HepG2 (cell line): ENCODE measurements around the gene SINHCAF. TPM values are rescaled to one million over a fixed set of nuclear protein-coding genes. Genes with fewer than 3 reads are reported as not detected.
A peak's percentile ranks its signal among the peaks of the same experiment; 100 is the strongest.

Experiments
- ATAC-seq: fragments of 200-7000 bp; cut with Tn5 transposase; 3 replicates; pipeline ENCODE4 v1.9.1; 2020; ENCODE audit warnings: mild to moderate bottlenecking, moderate library complexity
- BruUV-seq: library from RNA; stranded (reverse); fragments of 400-500 nt; replicated peaks from 2 replicates; lab custom pipeline; 2021; lab: Mats Ljungman, UMichigan
- CTCF ChIA-PET: fragments of 300-600 bp; formaldehyde crosslinking; extraction: SDS; loops from one replicate; lab custom pipeline; 2021; ENCODE audit warnings: low total read pairs, inconsistent platforms, low intra/inter-chr PET ratio; lab: Yijun Ruan, JAX
- POLR2A ChIA-PET: fragments of 350-600 bp; sonication (Branson Sonifier 250); formaldehyde crosslinking; loops from one replicate; lab custom pipeline; 2020; ENCODE audit warnings: antibody characterized with exemption, inconsistent platforms; lab: Yijun Ruan, JAX
- DNase-seq: peaks from one replicate; pipeline ENCODE4 v3.0.0-alpha.2; 2015; ENCODE audit warnings: low spot score
- FAIRE-seq: peaks from 3 replicates; lab custom pipeline; 2011; peaks lifted over from hg19 to GRCh38; lab: Jason Lieb, UNC
- H2AFZ ChIP-seq: one replicate; pipeline ENCODE4 v1.6.1; 2011; ENCODE audit warnings: low read length, inconsistent platforms
- H3K27ac ChIP-seq: fragments of 300-600 bp; 3 replicates; pipeline ENCODE4 v1.8.0; 2011; ENCODE audit warnings: mixed run types, mild to moderate bottlenecking, mixed read lengths, low read length, inconsistent platforms; ENCODE audit not compliant: insufficient read depth; ENCODE audit errors: extremely low read length
- H3K27me3 ChIP-seq, 2 experiments: fragments of 200-600 bp in 1 of 2; 2 replicates in 1 of 2; 3 replicates in 1 of 2; pipeline versions ENCODE4 v1.6.0 to v1.8.0; 2011; ENCODE audit warnings: low read length in 2 of 2, mild to moderate bottlenecking in 2 of 2, moderate library complexity in 2 of 2, inconsistent platforms in 1 of 2; ENCODE audit not compliant: insufficient read depth in 2 of 2, control insufficient read depth in 1 of 2
- H3K36me3 ChIP-seq, 2 experiments: fragments of 200-600 bp in 1 of 2; replicated peaks in 1 of 2; 2 replicates in 1 of 2; 3 replicates in 1 of 2; pipeline versions ENCODE4 v1.5.1 to v1.8.0; 2011; ENCODE audit warnings: low read length in 2 of 2, inconsistent platforms in 1 of 2; ENCODE audit not compliant: insufficient read depth in 2 of 2, control insufficient read depth in 1 of 2
- H3K4me1 ChIP-seq: 2 replicates; pipeline ENCODE4 v1.5.1; 2012; ENCODE audit warnings: low read length, inconsistent platforms; ENCODE audit not compliant: insufficient read depth
- H3K4me2 ChIP-seq: 2 replicates; pipeline ENCODE4 v1.6.0; 2011; ENCODE audit warnings: low read depth, low read length, inconsistent platforms
- H3K4me3 ChIP-seq, 3 experiments: fragments of 200-600 bp in 1 of 3; sonication (generic), shearing (Covaris generic) in 1 of 3; replicated peaks in 1 of 3; 2 replicates each; pipeline ENCODE4 v1.5.1; 2011 to 2016; ENCODE audit warnings: low read length in 3 of 3, inconsistent platforms in 2 of 3, low read depth in 2 of 3, mild to moderate bottlenecking in 2 of 3, control low read depth in 1 of 3, mixed read lengths in 1 of 3; ENCODE audit not compliant: insufficient read depth in 1 of 3
- H3K79me2 ChIP-seq: one replicate; pipeline ENCODE4 v1.6.1; 2011; ENCODE audit warnings: low read length, inconsistent platforms; ENCODE audit not compliant: insufficient read depth
- H3K9ac ChIP-seq: 2 replicates; pipeline ENCODE4 v1.6.0; 2011; ENCODE audit warnings: mild to moderate bottlenecking, low read depth, low read length, inconsistent platforms; ENCODE audit not compliant: insufficient read depth
- H3K9me3 ChIP-seq: 2 replicates; pipeline ENCODE4 v1.5.1; 2012; ENCODE audit warnings: mild to moderate bottlenecking, low read length
- H4K20me1 ChIP-seq: 2 replicates; pipeline ENCODE4 v1.6.0; 2011; ENCODE audit warnings: inconsistent platforms, mild to moderate bottlenecking, low read length, moderate library complexity; ENCODE audit not compliant: insufficient read depth
- CBX1 ChIP-seq: IDR thresholded peaks from one replicate; pipeline ENCODE4 v1.6.1; 2016; ENCODE audit warnings: antibody characterized with exemption, low read depth
- FOXA1 ChIP-seq, 2 experiments: fragments of 450-650 bp in 1 of 2; sonication (generic) in 1 of 2; formaldehyde crosslinking in 1 of 2; IDR thresholded peaks; 2 replicates each; pipeline versions ENCODE4 v1.4.0 to v1.6.1; 2016 to 2020; ENCODE audit warnings: missing genetic modification reagents in 1 of 2
- FUBP1 ChIP-seq: sonication (generic); formaldehyde crosslinking; IDR thresholded peaks from 2 replicates; pipeline ENCODE4 v1.5.1; 2020; ENCODE audit warnings: missing genetic modification reagents, mild to moderate bottlenecking, borderline replicate concordance
- MXD3 ChIP-seq: IDR thresholded peaks from 2 replicates; pipeline ENCODE4 v1.6.1; 2016; ENCODE audit warnings: mild to moderate bottlenecking, missing biosample characterization, missing genetic modification reagents
- NCOA2 ChIP-seq: sonication (generic); formaldehyde crosslinking; IDR thresholded peaks from 2 replicates; pipeline ENCODE4 v1.8.0; 2022; ENCODE audit warnings: inconsistent platforms
- POLR2G ChIP-seq: fragments of 200-400 bp; formaldehyde crosslinking; IDR thresholded peaks from 2 replicates; pipeline ENCODE4 v1.6.1; 2018; ENCODE audit warnings: mild to moderate bottlenecking, low read depth, low read length, moderate library complexity
- SIN3A ChIP-seq: IDR thresholded peaks from 2 replicates; pipeline ENCODE4 v1.6.1; 2011; ENCODE audit warnings: low read depth, mild to moderate bottlenecking, control low read depth, low read length, borderline replicate concordance
- TBX2 ChIP-seq: sonication (generic); formaldehyde crosslinking; IDR thresholded peaks from 2 replicates; pipeline ENCODE4 v1.5.0; 2020; ENCODE audit warnings: missing genetic modification reagents, mild to moderate bottlenecking, borderline replicate concordance
- XRCC5 ChIP-seq: fragments of 200-400 bp; formaldehyde crosslinking; optimal IDR thresholded peaks from 2 replicates; pipeline ENCODE3; 2017; ENCODE audit warnings: mild to moderate bottlenecking, low read length
- YY1 ChIP-seq: IDR thresholded peaks from 2 replicates; pipeline ENCODE4 v1.6.1; 2011; ENCODE audit warnings: low read length, low read depth, moderate library complexity, mild to moderate bottlenecking; ENCODE audit not compliant: insufficient read depth, insufficient replicate concordance
- ZBTB38 ChIP-seq: sonication (generic); formaldehyde crosslinking; IDR thresholded peaks from 2 replicates; pipeline ENCODE4 v1.5.1; 2020; ENCODE audit warnings: mild to moderate bottlenecking, missing genetic modification reagents
- ZFP90 ChIP-seq: sonication (generic); formaldehyde crosslinking; IDR thresholded peaks from 2 replicates; pipeline ENCODE4 v1.8.0; 2022; ENCODE audit warnings: missing genetic modification reagents, mild to moderate bottlenecking, inconsistent platforms, borderline replicate concordance
- ZGPAT ChIP-seq: IDR thresholded peaks from 2 replicates; pipeline ENCODE4 v1.6.1; 2016; ENCODE audit warnings: mild to moderate bottlenecking
- ZNF256 ChIP-seq: sonication (generic); formaldehyde crosslinking; conservative IDR thresholded peaks from 2 replicates; pipeline ENCODE4 v1.4.0; 2020; ENCODE audit warnings: missing genetic modification reagents
- ZNF367 ChIP-seq: sonication (generic); formaldehyde crosslinking; IDR thresholded peaks from 2 replicates; pipeline ENCODE4 v1.4.0; 2020; ENCODE audit warnings: missing genetic modification reagents, borderline replicate concordance
- ZNF572 ChIP-seq: sonication (generic); formaldehyde crosslinking; IDR thresholded peaks from 2 replicates; pipeline ENCODE4 v1.5.1; 2020; ENCODE audit warnings: mild to moderate bottlenecking, missing genetic modification reagents
- ZNF678 ChIP-seq: sonication (generic); formaldehyde crosslinking; IDR thresholded peaks from 2 replicates; pipeline ENCODE4 v1.4.0; 2020; ENCODE audit warnings: mild to moderate bottlenecking, missing genetic modification reagents
- ZNF691 ChIP-seq: sonication (generic); formaldehyde crosslinking; IDR thresholded peaks from 2 replicates; pipeline ENCODE4 v1.4.0; 2020; ENCODE audit warnings: missing genetic modification reagents, low read depth, mild to moderate bottlenecking, borderline replicate concordance
- ZSCAN9 ChIP-seq: IDR thresholded peaks from 2 replicates; pipeline ENCODE4 v1.6.1; 2016; ENCODE audit warnings: borderline replicate concordance
- WGBS: methylation state at CpG from one replicate; pipeline ENCODE4 v1.1.6; 2017; ENCODE audit warnings: low lambda C conversion rate; 5-methylcytosine and 5-hydroxymethylcytosine counted together
- in situ Hi-C: cut with HindIII; loops from 2 replicates; pipeline ENCODE4 v1.10.0; 2017; ENCODE audit warnings: low pct_unique_long_range_greater_than_20kb; ENCODE audit not compliant: extremely low pct_ligation_motif_present
- intact Hi-C: fragments of 100-400 bp; cut with micrococcal nuclease; formaldehyde crosslinking; loops from one replicate; pipeline ENCODE4 v1.10.0; 2022; ENCODE audit not compliant: unreplicated experiment
- polyA plus RNA-seq, 8 experiments: library from polyadenylated mRNA; depleted of rRNA in 3 of 8; stranded (reverse) in 7 of 8; unstranded in 1 of 8; fragments of >200 nt; fragmentation: Illumina TruSeq in 4 of 8; extraction: Trizol in 4 of 8; gene quantifications; 2 replicates each; pipeline versions ENCODE4 v1.2.1 to v1.2.3, GENCODE V29; 2011 to 2016; ENCODE audit warnings: low read depth in 4 of 8, missing spikeins in 1 of 8, mixed read lengths in 1 of 8; ENCODE audit not compliant: insufficient read depth in 1 of 8
- total RNA-seq, 5 experiments: library from RNA; depleted of rRNA; stranded (reverse); fragments of >200 nt; fragmentation: Illumina TruSeq; extraction: Trizol; gene quantifications; 2 replicates each; pipeline ENCODE4 v1.2.3, GENCODE V29; 2016; ENCODE audit warnings: low read depth in 1 of 5

Gene SINHCAF
- total and polyA plus RNA-seq, 2 of the 13 experiments (the other 11 are each of a cell fraction or from before 2014, with no cell fraction given), result 54.6 to 97.8 TPM

- TF ChIP-seq ZNF367 (CRISPR knock-in tag), result no peak
- TF ChIP-seq ZSCAN9, result no peak
- no peak for TF ChIP-seq NCOA2 (CRISPR knock-in tag)
- TF ChIP-seq FOXA1 (IDR thresholded peaks at IDR 0.05), result no peak
- TF ChIP-seq FOXA1 (CRISPR knock-in tag; IDR thresholded peaks at IDR 0.05), result no peak
- no peak for TF ChIP-seq ZGPAT
- TF ChIP-seq CBX1, result no peak
Measured at GRCh38 chr12:31325524-31325875, 450 bp downstream of the SINHCAF start (continued).

- intact Hi-C loops, result loop anchor here (5.0 kb wide), 1 partner anchor 402 kb away; the partner anchor contains the start of gene AMN1
- CTCF ChIA-PET, result no interaction called here
- Histone ChIP-seq H4K20me1 (peaks cover 36% of the 10 kb centered on the region), H3K27ac (peak overlapping the region; percentile 86), H3K79me2 (peaks cover 59% of the 10 kb centered on the region), H3K9ac (peak overlapping the region; percentile 93), H3K9me3 (no peaks in the 10 kb centered on the region), H2AFZ (no peak overlapping the region), H3K4me1 (peaks cover 42% of the 10 kb centered on the region), H3K36me3 (no peaks in the 10 kb centered on the region; a peak in 1 of 5 replicates), H3K27me3 (no peaks in the 10 kb centered on the region; a peak in 1 of 5 replicates), H3K4me3 (peak overlapping the region; percentile 73 to 88 (median 80)), H3K4me2 (peak overlapping the region; percentile 91)
- in situ Hi-C loops, result no loop called here
- 2% methylated on average over 10 of the region's 69 CpGs for WGBS
- POLR2A ChIA-PET, result interaction anchor here (1.7 kb wide), 1 partner anchor 30 kb away, joined by 13 read pairs; no protein-coding TSS in a partner anchor
- FAIRE-seq, result no peak
- DNase-seq, result no peak
- peak; percentile 55 for ATAC-seq
- BruUV-seq, result no TSS peak
- TF ChIP-seq ZFP90 (CRISPR knock-in tag) (0 out of 2 replicates have a peak, but pooled peaks have one; percentile 1), MXD3 (peak; percentile 83; the same call in 1 of the 2 replicates), SIN3A (0 out of 2 replicates have a peak, but pooled peaks have one; percentile 40), ZNF691 (no peak), XRCC5 (no peak), POLR2G (peak; percentile 24; the same call in 1 of the 2 replicates), ZNF678 (CRISPR knock-in tag) (0 out of 2 replicates have a peak, but pooled peaks have one; percentile 60), FUBP1 (CRISPR knock-in tag) (no peak), ZBTB38 (CRISPR knock-in tag) (peak; percentile 15; the same call in 1 of the 2 replicates), YY1 (peak; percentile 49), ZNF256 (CRISPR knock-in tag) (peak; percentile 67; the same call in 1 of the 2 replicates), TBX2 (CRISPR knock-in tag) (no peak), ZNF572 (CRISPR knock-in tag) (no peak)
Measured at GRCh38 chr12:31324845-31325523, 966 bp downstream of the SINHCAF start.
